HS-27A (cell line): Measurements from ENCODE around the gene ALG8.
"Not testable (repeated sequence)": the region's sequence is repeated elsewhere in the genome, so short reads cannot be mapped to it uniquely, and the experiment has no call there.

Experiments used
- DNase-seq: peaks from one replicate; pipeline ENCODE4 v3.0.0-alpha.2; 2012; ENCODE audit warnings: low read depth, missing footprints

ALG8 gene

GRCh38 chr11:78100261-78100660 is 39.2 kb downstream of the ALG8 start:
- no peak for DNase-seq

GRCh38 chr11:78099666-78100065 is 39.8 kb downstream of the ALG8 start:
- DNase-seq, result no peak

- DNase-seq, result no peak
Observed at GRCh38 chr11:78097666-78098385, 41.6 kb downstream of the ALG8 start.

- no peak for DNase-seq
Observed at GRCh38 chr11:78094250-78094649, 45.2 kb downstream of the ALG8 start.

GRCh38 chr11:78086521-78087074 is 52.8 kb downstream of the ALG8 start:
- not testable (repeated sequence) for DNase-seq

- no peak for DNase-seq
Observed at GRCh38 chr11:78085972-78086371, 53.5 kb downstream of the ALG8 start.

- not testable (repeated sequence) for DNase-seq
Observed at GRCh38 chr11:78084506-78084905, 54.9 kb downstream of the ALG8 start.

GRCh38 chr11:78083021-78083420 is 56.4 kb downstream of the ALG8 start:
- DNase-seq, result no peak

GRCh38 chr11:78082146-78082545 is 57.3 kb downstream of the ALG8 start:
- DNase-seq, result no peak

- DNase-seq, result no peak
Observed at GRCh38 chr11:78081583-78081982, 57.8 kb downstream of the ALG8 start.

- DNase-seq, result no peak
Observed at GRCh38 chr11:78080818-78081495, 58.5 kb downstream of the ALG8 start.

- no peak for DNase-seq
Observed at GRCh38 chr11:78080084-78080817, 59.2 kb downstream of the ALG8 start.

- peak; percentile 73 for DNase-seq
Observed at GRCh38 chr11:78079232-78080083, 60.0 kb downstream of the ALG8 start, which contains the start of gene NDUFC2. Gene NDUFC2 (minus strand): TSS chr11:78079862. CDS start chr11:78079744, 118 bp downstream.

GRCh38 chr11:78078218-78079167 is 60.9 kb downstream of the ALG8 start:
- DNase-seq, result no peak

GRCh38 chr11:78077592-78077991 is 61.8 kb downstream of the ALG8 start:
- DNase-seq, result not testable (repeated sequence)

GRCh38 chr11:78076733-78077403 is 62.6 kb downstream of the ALG8 start:
- DNase-seq, result no peak

GRCh38 chr11:78074756-78075155 is 64.7 kb downstream of the ALG8 start:
- DNase-seq, result no peak

GRCh38 chr11:78072455-78072854 is 67.0 kb downstream of the ALG8 start:
- DNase-seq, result no peak

GRCh38 chr11:78071717-78072116 is 67.7 kb downstream of the ALG8 start:
- no peak for DNase-seq

GRCh38 chr11:78070621-78071020 is 68.8 kb downstream of the ALG8 start:
- DNase-seq, result no peak
